Measurements from ENCODE around the gene HSPA4.

HSPA4 gene

GRCh38 chr5:133106343-133106742 is 54.5 kb downstream of the HSPA4 start:
- DNase-seq (ENCODE audit: low read depth), result no peak

DNA sequence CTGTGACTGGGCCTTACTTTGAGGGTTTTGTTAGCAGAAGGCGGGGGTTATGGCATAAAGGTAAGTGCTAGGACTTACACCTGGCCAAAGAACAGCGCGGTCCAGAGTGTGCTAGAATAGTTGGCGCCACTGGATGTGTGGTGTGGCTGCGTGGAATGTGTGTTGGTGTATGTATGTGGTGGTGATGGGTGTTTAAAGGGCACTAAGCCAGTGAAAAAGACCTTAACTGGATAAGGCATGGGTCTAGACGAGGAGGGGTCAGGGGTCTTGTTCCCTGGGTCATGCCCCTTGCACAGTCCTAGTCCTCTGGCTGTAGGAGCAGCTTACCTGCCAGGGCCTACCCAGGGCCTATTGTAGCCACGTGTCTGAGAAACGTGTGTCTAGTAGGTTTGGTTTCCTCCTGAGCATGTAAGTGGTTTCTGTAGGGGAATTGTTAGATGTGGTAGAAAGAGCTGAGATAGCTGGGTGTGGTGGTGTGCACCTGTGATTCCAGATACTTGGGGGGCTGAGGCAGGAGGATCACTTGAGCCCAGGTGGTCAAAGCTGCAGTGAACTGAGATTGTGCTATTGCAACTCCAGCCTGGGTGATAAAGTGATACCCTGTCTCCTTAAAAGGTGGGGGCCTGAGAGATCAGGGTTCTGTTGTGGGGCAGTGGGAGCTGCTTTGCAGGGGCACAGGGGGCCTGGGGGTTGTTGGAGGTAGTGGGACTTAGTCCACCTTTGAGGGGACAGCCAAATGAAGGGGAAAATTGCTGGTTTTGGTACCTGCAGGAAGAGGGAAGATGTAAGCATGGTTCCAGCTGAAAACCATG is 55.2 kb downstream of the HSPA4 start:
- DNase-seq (ENCODE audit: low read depth), result no peak

- no peak for DNase-seq (ENCODE audit: low read depth)
Measured at GRCh38 chr5:133108481-133108921, 56.7 kb downstream of the HSPA4 start.

- no peak for DNase-seq (ENCODE audit: low read depth)
Measured at GRCh38 chr5:133109655-133110483, 58.1 kb downstream of the HSPA4 start.

DNA sequence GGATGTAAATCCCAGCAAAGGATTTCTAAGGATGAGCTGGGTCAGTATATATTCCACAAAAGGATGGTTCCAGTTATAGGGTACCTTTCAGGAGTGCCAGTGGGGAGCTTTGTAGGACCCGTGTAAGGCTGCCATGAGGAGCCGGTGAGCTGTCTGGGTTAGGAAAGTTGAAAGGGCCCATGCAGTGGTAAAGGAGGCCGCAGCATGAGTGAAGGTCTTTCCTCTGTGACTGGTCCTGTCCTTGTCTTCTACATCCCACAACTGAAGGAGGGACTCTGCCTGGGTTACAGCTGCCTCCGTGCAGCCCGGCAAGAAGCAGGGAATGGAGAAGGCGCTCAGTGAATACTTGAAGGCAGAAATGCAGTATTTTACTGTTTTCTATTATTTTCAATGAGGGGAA is 58.9 kb downstream of the HSPA4 start:
- no peak for DNase-seq (ENCODE audit: low read depth)

GRCh38 chr5:133111299-133111698 is 59.5 kb downstream of the HSPA4 start:
- peak; percentile 61 for DNase-seq (ENCODE audit: low read depth)

DNA sequence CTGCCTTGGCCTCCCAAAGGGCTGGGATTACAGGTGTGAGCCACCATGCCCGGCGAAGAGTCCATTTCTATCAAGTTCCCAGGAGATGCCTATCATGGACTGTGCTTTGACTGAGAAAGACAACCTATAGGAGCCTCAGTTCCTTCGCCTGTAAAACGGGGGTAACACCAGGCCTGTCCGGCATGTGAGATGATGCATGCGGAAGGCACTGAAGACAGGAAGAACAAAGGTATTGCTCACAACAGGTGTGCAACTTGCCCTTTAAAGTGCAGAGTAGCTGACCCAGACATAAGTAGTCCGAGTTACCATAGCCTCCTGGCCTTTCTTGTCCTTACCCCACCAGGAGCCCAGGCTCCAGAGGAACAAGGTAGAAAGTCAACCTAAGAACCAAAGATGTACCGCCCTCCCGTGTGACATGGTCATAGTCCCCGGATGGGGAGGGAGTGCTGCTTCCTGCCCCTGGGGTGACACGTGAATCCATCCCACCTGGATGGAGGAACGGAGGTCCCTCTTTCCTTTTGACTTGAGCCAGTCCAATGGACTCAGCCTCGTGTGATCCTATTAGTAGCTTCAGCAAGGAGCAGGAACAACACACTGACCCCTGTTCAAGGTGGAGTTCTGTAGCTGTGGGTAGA is 60.3 kb downstream of the HSPA4 start:
- DNase-seq (ENCODE audit: low read depth), result no peak

DNA sequence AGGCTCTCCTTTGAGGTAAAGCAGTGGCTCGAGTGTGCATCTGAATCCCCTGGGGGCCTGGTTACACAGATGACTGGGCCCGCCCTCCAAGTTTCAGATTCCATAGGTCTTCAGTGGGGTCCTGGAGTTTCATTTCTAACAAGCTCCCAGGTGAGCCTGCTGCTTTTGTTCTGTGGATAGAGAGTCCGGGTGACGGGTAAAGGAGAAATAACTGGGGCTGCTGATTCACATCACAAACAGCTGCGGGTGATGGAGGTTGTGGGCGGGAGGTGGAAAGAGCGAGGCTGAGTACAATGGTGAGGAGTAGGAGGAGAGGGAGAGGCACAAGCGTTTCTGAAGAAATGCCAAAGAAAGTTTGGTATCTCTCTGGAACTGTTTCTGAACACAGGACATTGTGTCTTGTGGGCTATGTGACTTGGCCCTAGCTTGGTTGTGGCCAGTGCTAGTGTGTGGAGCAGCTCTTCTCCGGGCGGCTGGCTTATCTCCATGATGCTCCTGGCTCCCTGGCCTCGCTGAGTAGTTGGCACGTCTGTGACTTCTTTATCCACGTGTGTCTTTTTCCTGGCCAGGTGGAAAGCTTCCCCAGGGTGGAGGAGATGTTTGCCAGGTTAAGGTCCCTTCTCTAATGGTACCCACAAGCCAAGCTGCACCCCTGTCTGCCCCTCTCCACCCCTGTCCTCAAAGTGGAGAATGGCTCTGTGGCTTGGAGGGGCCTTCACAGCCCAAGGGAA is 61.7 kb downstream of the HSPA4 start:
- no peak for DNase-seq (ENCODE audit: low read depth)

- DNase-seq (ENCODE audit: low read depth), result no peak
Measured at GRCh38 chr5:133114166-133114932, 62.5 kb downstream of the HSPA4 start.

- no peak for DNase-seq (ENCODE audit: low read depth)
Measured at GRCh38 chr5:133114933-133115310, 63.1 kb downstream of the HSPA4 start.

DNA sequence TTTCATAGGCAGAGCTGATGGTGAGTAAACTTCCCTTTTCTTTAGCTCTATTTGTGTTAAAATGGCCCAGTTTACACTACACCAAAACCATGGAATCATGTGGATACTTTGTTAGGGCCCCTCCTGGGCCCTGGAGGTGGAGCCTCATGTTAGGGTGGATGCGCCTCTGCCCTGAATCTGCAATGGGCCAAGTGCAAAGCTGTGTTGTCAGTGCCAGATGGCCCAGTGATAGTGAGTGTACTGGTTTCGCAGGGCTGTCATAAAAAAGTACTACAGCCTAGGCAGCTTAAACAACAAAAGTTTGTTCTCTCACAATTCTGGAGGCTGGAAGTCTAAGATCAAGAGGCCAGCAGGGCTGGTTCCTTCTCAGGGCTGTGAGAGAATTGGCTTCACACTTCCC is 64.8 kb downstream of the HSPA4 start:
- no peak for DNase-seq (ENCODE audit: low read depth)

- no peak for DNase-seq (ENCODE audit: low read depth)
Measured at GRCh38 chr5:133117166-133117911, 65.5 kb downstream of the HSPA4 start.

- no peak for DNase-seq (ENCODE audit: low read depth)
Measured at GRCh38 chr5:133117912-133118445, 66.2 kb downstream of the HSPA4 start.

GRCh38 chr5:133118741-133119140 is 66.9 kb downstream of the HSPA4 start:
- DNase-seq (ENCODE audit: low read depth), result no peak

- no peak for DNase-seq (ENCODE audit: low read depth)
Measured at GRCh38 chr5:133119233-133119711, 67.5 kb downstream of the HSPA4 start.

DNA sequence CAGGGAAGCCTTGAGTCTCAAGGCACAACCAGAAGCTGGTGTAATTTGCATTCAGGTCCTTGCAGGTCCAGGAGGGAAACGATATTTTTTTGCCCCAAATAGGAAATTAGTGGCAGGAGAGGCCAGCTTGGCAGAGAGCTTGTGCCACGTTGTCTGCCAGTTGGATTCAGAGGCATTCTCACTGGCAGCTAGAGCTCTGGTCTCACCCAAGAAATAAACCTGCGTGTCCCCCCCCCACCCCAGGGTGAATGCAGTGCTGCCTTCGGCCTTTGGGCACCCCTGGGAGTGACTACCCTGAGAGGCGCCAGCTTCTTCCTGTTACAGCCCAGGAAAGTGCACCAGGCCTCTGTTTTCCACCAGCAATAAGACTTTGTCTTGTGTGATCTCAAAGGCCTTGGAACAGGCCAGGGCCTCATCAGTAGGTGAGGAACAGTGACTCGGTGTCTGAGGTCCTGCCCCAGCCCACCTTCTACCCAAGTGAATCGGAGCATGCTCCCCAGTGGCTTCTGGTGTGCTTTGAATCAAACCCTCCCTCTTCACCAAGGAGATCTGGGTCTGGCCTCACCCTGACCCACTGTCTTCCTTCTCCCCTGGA is 68.4 kb downstream of the HSPA4 start:
- no peak for DNase-seq (ENCODE audit: low read depth)

DNA sequence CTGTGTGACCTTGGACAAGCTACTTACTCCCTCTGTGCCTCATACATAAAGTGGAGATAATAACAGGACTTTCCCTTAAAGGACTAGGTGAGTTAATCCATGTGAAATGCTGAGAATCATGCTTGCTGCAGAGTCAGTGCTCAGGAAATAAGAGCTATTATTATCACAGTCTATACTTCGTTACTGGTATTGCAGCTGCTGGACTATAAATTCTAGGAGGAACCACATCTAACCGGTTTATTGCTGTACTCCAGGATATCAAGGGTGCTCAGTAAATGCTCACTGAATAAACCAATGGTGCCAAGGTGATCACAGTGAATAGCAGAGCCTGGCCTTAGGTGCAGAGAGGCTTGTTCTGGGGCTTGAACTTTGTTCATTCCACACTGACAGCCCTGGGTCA is 69.3 kb downstream of the HSPA4 start:
- DNase-seq (ENCODE audit: low read depth), result no peak

- DNase-seq (ENCODE audit: low read depth), result no peak
Measured at GRCh38 chr5:133121611-133122150, 69.9 kb downstream of the HSPA4 start.

DNA sequence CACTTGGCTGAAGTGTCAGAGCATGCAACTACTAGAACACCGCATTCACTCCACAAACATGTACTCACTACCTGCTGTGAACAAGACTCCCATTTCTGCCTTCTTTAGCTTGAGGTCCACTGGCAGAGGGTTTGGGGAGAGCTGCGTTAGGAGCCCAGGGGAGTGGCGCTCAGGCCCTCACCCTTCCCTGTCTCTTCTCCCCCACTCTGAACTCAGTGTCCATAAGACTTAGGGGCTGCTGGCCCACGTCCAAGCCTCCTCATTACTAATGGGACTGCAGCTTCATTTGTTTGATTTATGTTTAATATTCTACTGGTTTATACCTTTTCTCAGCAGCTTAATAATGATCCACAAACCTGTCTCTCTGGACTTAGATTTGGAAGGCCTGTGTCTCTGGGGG is 70.9 kb downstream of the HSPA4 start:
- no peak for DNase-seq (ENCODE audit: low read depth)
